Heart left ventricle (tissue), 16 donors: ENCODE data around the gene LCE4A. TPM values are rescaled to one million over a fixed set of nuclear protein-coding genes. Genes with fewer than 3 reads are reported as not detected.
"Not testable (repeated sequence)": the region's sequence is repeated elsewhere in the genome, so short reads cannot be mapped to it uniquely, and the experiment has no call there.

Experiments
- ATAC-seq, 4 donors: fragments of 200-7000 bp; cut with Tn5 transposase; one replicate each; pipeline ENCODE4 v1.9.1; 2020 to 2022; ENCODE audit warnings: moderate library complexity in 4 of 4, mild to moderate bottlenecking in 3 of 4, moderate number of reproducible peaks in 1 of 4
- DNase-seq, 5 donors: peaks; one replicate each; pipeline ENCODE4 v3.0.0-alpha.2; 2020
- H3K27ac ChIP-seq, 12 donors: fragments of 200-600 bp; sonication (generic) in 4 of 12; one replicate each; pipeline versions ENCODE4 v1.5.0 to v1.8.0; 2016 to 2022; ENCODE audit warnings: mild to moderate bottlenecking in 2 of 12
- H3K27me3 ChIP-seq, 9 donors: fragments of 200-600 bp; sonication (generic) in 2 of 9; one replicate each; pipeline versions ENCODE4 v1.5.1 to v1.8.0; 2016 to 2022; ENCODE audit warnings: mild to moderate bottlenecking in 3 of 9
- H3K36me3 ChIP-seq, 9 donors: fragments of 200-600 bp; sonication (generic) in 2 of 9; one replicate each; pipeline versions ENCODE4 v1.5.0 to v1.8.0; 2018 to 2022; ENCODE audit warnings: mild to moderate bottlenecking in 2 of 9
- H3K4me1 ChIP-seq, 12 donors: fragments of 200-600 bp; sonication (generic) in 4 of 12; one replicate each; pipeline versions ENCODE4 v1.5.0 to v1.8.0; 2016 to 2022; ENCODE audit warnings: mild to moderate bottlenecking in 3 of 12
- H3K4me3 ChIP-seq, 12 donors: fragments of 200-600 bp; sonication (generic) in 4 of 12; one replicate each; pipeline versions ENCODE4 v1.5.0 to v1.8.0; 2017 to 2022; ENCODE audit warnings: mild to moderate bottlenecking in 9 of 12, moderate library complexity in 4 of 12
- H3K9me3 ChIP-seq, 12 donors: fragments of 200-600 bp; sonication (generic) in 4 of 12; one replicate each; pipeline versions ENCODE4 v1.5.0 to v1.8.0; 2016 to 2022; ENCODE audit warnings: mild to moderate bottlenecking in 1 of 12
- CTCF ChIP-seq, 12 donors: fragments of 200-600 bp; sonication (generic) in 4 of 12; IDR thresholded peaks; one replicate each; pipeline versions ENCODE4 v1.5.0 to v1.8.0; 2018 to 2022; ENCODE audit warnings: antibody characterized with exemption in 12 of 12, mild to moderate bottlenecking in 5 of 12
- POLR2A ChIP-seq, 2 donors: fragments of 450-650 bp; IDR thresholded peaks; one replicate each; pipeline ENCODE4 v1.6.1; 2017; ENCODE audit warnings: antibody characterized with exemption in 2 of 2, mild to moderate bottlenecking in 2 of 2, moderate library complexity in 2 of 2
- WGBS, 4 donors: extraction: QIAGEN DNeasy Blood & Tissue Kit in 2 of 4; methylation state at CpG; one replicate each; pipeline versions ENCODE4 v1.1.5 to v1.1.7; 2013 to 2018; 5-methylcytosine and 5-hydroxymethylcytosine counted together
- intact Hi-C, 10 donors: fragments of 100-400 bp; cut with DNase I; formaldehyde crosslinking; loops; one replicate each; pipeline versions ENCODE4 v1.11.1 to v1.14.2; 2022
- polyA plus RNA-seq, 2 donors: library from polyadenylated mRNA; stranded (reverse); fragments of 200-250 nt; gene quantifications; one replicate each; pipeline ENCODE4 v1.2.3, GENCODE V29; 2013
- total RNA-seq, 9 donors: library from RNA; depleted of rRNA in 2 of 9; stranded (reverse); fragments of >200 nt in 2 of 9; fragmentation: NEBNext Ultra II Directional in 3 of 9; extraction: Animal tissue kit (Norgen Biotek cat#: 25700) in 3 of 9; gene quantifications; one replicate each; pipeline versions ENCODE4 v1.1.0 to v1.2.4, GENCODE V29; 2016 to 2023
- donor health status: ischemic (EF 13 %, LVEDD 7.1; RV severe dilation, severe dysfunction).
- donor health status: healthy with polysubstance abuse.
- donor health status: DM: no; HTN: yes; CAD: no.
- donor health status: DM: no; HTN: no; CAD: no.
- donor health status: ischemic (EF 25% LVEDD 6.9; RV normal size, moderate dysfunction).
- donor health status: ischemic (EF 25% LVEDD 5.7; RV mildly dilated, moderate dysfunction).
- donor health status: healthy.
- donor health status: DM: yes; HTN: yes; CAD: no.
- donor health status: ischemic (EF 35%, LVEDD 5.7; RV mildly dilated, moderate dysfunction).
- donor health status: nonischemic (EF 11% LVEDD 7.7; RV severe dilation, severe dysfunction).
- donor health status: DM: yes; HTN: yes; CAD: no.
- donor health status: PGD.
- donor health status: ischemic (EF 29% LVEDD 5.4; RV normal size, mild dysfunction).
- donor health status: nonischemic (EF 23%, LVEDD 6.1; RV moderate dilation, normal function).

The LCE4A gene
- total and polyA plus RNA-seq, 11 donors = not detected

GRCh38 chr1:152673016-152673415, 34.9 kb upstream of the LCE4A start:
- Histone ChIP-seq H3K27ac (no peak overlapping the region), H3K27me3 (peaks cover 0 to 7% (median 0%) of the 10 kb centered on the region in 9 donors), H3K36me3 (no peaks in the 10 kb centered on the region), H3K4me1 (no peaks in the 10 kb centered on the region), H3K9me3 (no peaks in the 10 kb centered on the region), H3K4me3 (no peak overlapping the region)
- intact Hi-C loops = no loop called here
- TF ChIP-seq POLR2A (IDR thresholded peaks at IDR 0.05) = no peak
- ATAC-seq (no peak), DNase-seq (no peak)
- WGBS, 4 donors = 36 to 51% (median 45%) methylated on average over 2 of the region's 2 CpGs

- H3K9me3 ChIP-seq, H3K36me3 ChIP-seq, DNase-seq, H3K4me1 ChIP-seq, H3K27ac ChIP-seq, H3K4me3 ChIP-seq, ATAC-seq, intact Hi-C loops, H3K27me3 ChIP-seq: not testable (repeated sequence)
- 55 to 74% (median 65%) methylated on average over 3 of the region's 3 CpGs for WGBS, 4 donors
Measured at GRCh38 chr1:152674983-152675382, 33.0 kb upstream of the LCE4A start, which contains the start of gene LCE2C. TSS of gene LCE2C (plus strand) at chr1:152675279. CDS start at chr1:152676016, 737 bp downstream.

GRCh38 chr1:152679459-152679858, 28.5 kb upstream of the LCE4A start:
- ATAC-seq (no peak), DNase-seq (no peak)
- intact Hi-C loops = no loop called here
- no peaks in the 10 kb centered on the region for H3K36me3 ChIP-seq
- no peaks in the 10 kb centered on the region for H3K4me1 ChIP-seq
- H3K4me3 ChIP-seq = no peak overlapping the region
- H3K27me3 ChIP-seq = peaks cover 0 to 7% (median 0%) of the 10 kb centered on the region in 9 donors
- 68 to 76% (median 73%) methylated on average over 1 to 6 of the region's 6 CpGs for WGBS, 4 donors
- H3K9me3 ChIP-seq = no peaks in the 10 kb centered on the region
- TF ChIP-seq POLR2A (IDR thresholded peaks at IDR 0.05) = no peak
- H3K27ac ChIP-seq = no peak overlapping the region

GRCh38 chr1:152681616-152682015, 26.3 kb upstream of the LCE4A start:
- ATAC-seq = no peak
- peaks cover 0 to 3% (median 0%) of the 10 kb centered on the region in 9 donors for H3K27me3 ChIP-seq
- no peaks in the 10 kb centered on the region for H3K9me3 ChIP-seq
- WGBS, 4 donors = 53 to 66% (median 61%) methylated on average over 2 of the region's 2 CpGs
- no peaks in the 10 kb centered on the region for H3K4me1 ChIP-seq
- no peak overlapping the region for H3K27ac ChIP-seq
- DNase-seq = no peak
- no peaks in the 10 kb centered on the region for H3K36me3 ChIP-seq
- no peak for TF ChIP-seq CTCF (IDR thresholded peaks at IDR 0.05)
- no peak for TF ChIP-seq POLR2A (IDR thresholded peaks at IDR 0.05)
- H3K4me3 ChIP-seq = no peak overlapping the region
- intact Hi-C loops = no loop called here

GRCh38 chr1:152683846-152684245, 24.1 kb upstream of the LCE4A start:
- Histone ChIP-seq H3K4me1 (no peaks in the 10 kb centered on the region), H3K36me3 (no peaks in the 10 kb centered on the region), H3K27ac (no peak overlapping the region), H3K4me3 (no peak overlapping the region), H3K27me3 (no peaks in the 10 kb centered on the region), H3K9me3 (no peaks in the 10 kb centered on the region)
- intact Hi-C loops = no loop called here
- ATAC-seq = no peak
- TF ChIP-seq CTCF (IDR thresholded peaks at IDR 0.05) = no peak
- DNase-seq = no peak

- H3K36me3 ChIP-seq, H3K4me3 ChIP-seq, H3K27ac ChIP-seq, ATAC-seq, H3K27me3 ChIP-seq, DNase-seq, intact Hi-C loops, H3K4me1 ChIP-seq, H3K9me3 ChIP-seq: not testable (repeated sequence)
- WGBS, 4 donors = 43 to 89% (median 63%) methylated on average over 2 to 4 of the region's 4 CpGs
Measured at GRCh38 chr1:152685823-152686222, 22.1 kb upstream of the LCE4A start, which contains the start of gene LCE2B. TSS of gene LCE2B (plus strand) at chr1:152686123. CDS start at chr1:152686844, 721 bp downstream.
